B cell (primary cell): ENCODE data around the gene C2CD4C. TPM values are rescaled to one million over a fixed set of nuclear protein-coding genes. Genes with fewer than 3 reads are reported as not detected.

Experiments used
- ATAC-seq: fragments of 200-7000 bp; cut with Tn5 transposase; one replicate; pipeline ENCODE4 v1.10.0; 2021; ENCODE audit warnings: low read depth, mild to moderate bottlenecking, moderate number of reproducible peaks, moderate library complexity
- CTCF ChIA-PET: fragments of 350-600 bp; sonication (Branson Sonifier 250); formaldehyde crosslinking; loops from one replicate; lab custom pipeline; 2021; ENCODE audit warnings: antibody characterized with exemption, inconsistent platforms; lab: Charles Lee
- POLR2A ChIA-PET: fragments of 350-600 bp; sonication (Branson Sonifier 250); formaldehyde crosslinking; loops from one replicate; lab custom pipeline; 2021; ENCODE audit warnings: antibody characterized with exemption; lab: Charles Lee
- DNase-seq: peaks from one replicate; pipeline ENCODE4 v3.0.0; 2013
- H2AFZ ChIP-seq: 2 replicates; pipeline ENCODE4 v1.6.1; 2012; ENCODE audit warnings: mild to moderate bottlenecking, low read depth, low read length; ENCODE audit not compliant: insufficient read depth, poor library complexity, severe bottlenecking
- H3K27ac ChIP-seq, 2 donors: 1 replicate in 1 of 2; 2 replicates in 1 of 2; pipeline ENCODE4 v1.5.1; 2012 to 2013; ENCODE audit warnings: low read length in 2 of 2, mild to moderate bottlenecking in 2 of 2, moderate library complexity in 1 of 2
- H3K27me3 ChIP-seq, 4 experiments: fragments of 200-600 bp in 1 of 4; sonication (generic) in 1 of 4; replicated peaks in 1 of 4; 1 replicate in 2 of 4; 2 replicates in 2 of 4; pipeline versions ENCODE4 v1.6.1 to v1.7.0; 2013 to 2016; ENCODE audit warnings: low read length in 3 of 4, mild to moderate bottlenecking in 2 of 4, mixed read lengths in 1 of 4, moderate library complexity in 1 of 4; ENCODE audit not compliant: insufficient read depth in 4 of 4, control insufficient read depth in 3 of 4; ENCODE audit errors: control extremely low read depth in 1 of 4
- H3K36me3 ChIP-seq, 2 experiments: replicated peaks in 1 of 2; 1 replicate in 1 of 2; 2 replicates in 1 of 2; pipeline versions ENCODE4 v1.6.1 to v1.7.1; 2013; ENCODE audit warnings: low read length in 1 of 2; ENCODE audit not compliant: insufficient read depth in 2 of 2, control insufficient read depth in 1 of 2; ENCODE audit errors: control extremely low read depth in 1 of 2, extremely low read depth in 1 of 2
- H3K4me1 ChIP-seq, 2 donors: fragments of 200-600 bp in 1 of 2; sonication (generic) in 1 of 2; 1 replicate in 1 of 2; 2 replicates in 1 of 2; pipeline versions ENCODE4 v1.5.1 to v1.6.1; 2013 to 2017; ENCODE audit warnings: low read length in 2 of 2; ENCODE audit not compliant: control insufficient read depth in 2 of 2, insufficient read depth in 2 of 2
- H3K4me2 ChIP-seq: replicated peaks from 2 replicates; pipeline ENCODE3; 2012; ENCODE audit warnings: mild to moderate bottlenecking, low read depth, low read length; ENCODE audit not compliant: poor library complexity, severe bottlenecking
- H3K4me3 ChIP-seq, 5 experiments: fragments of 200-600 bp in 1 of 5; sonication (generic) in 1 of 5; 1 replicate in 3 of 5; 2 replicates in 2 of 5; pipeline versions ENCODE4 v1.5.1 to v1.7.0; 2011 to 2016; ENCODE audit warnings: low read length in 4 of 5, mild to moderate bottlenecking in 4 of 5, low read depth in 2 of 5, control low read depth in 1 of 5, moderate library complexity in 1 of 5; ENCODE audit not compliant: insufficient read depth in 1 of 5; ENCODE audit errors: control extremely low read depth in 1 of 5, extremely low read depth in 1 of 5
- H3K79me2 ChIP-seq: fragments of 200-600 bp; sonication (generic); one replicate; pipeline ENCODE4 v1.6.0; 2016; ENCODE audit warnings: low read length; ENCODE audit not compliant: control insufficient read depth, insufficient read depth
- H3K9ac ChIP-seq: fragments of 200-600 bp; sonication (generic); 2 replicates; pipeline ENCODE4 v1.6.1; 2017; ENCODE audit warnings: mild to moderate bottlenecking, low read length, moderate library complexity
- H3K9me3 ChIP-seq, 3 donors: one replicate each; pipeline versions ENCODE4 v1.6.1 to v1.7.1; 2013; ENCODE audit warnings: low read length in 2 of 3; ENCODE audit not compliant: control insufficient read depth in 2 of 3, insufficient read depth in 1 of 3; ENCODE audit errors: control extremely low read depth in 1 of 3
- H4K20me1 ChIP-seq: 2 replicates; pipeline ENCODE4 v1.6.0; 2012; ENCODE audit warnings: mild to moderate bottlenecking, low read length; ENCODE audit not compliant: insufficient read depth, control insufficient read depth, poor library complexity, severe bottlenecking
- H3K27ac Mint-ChIP-seq: one replicate; pipeline ENCODE4 v1.8.0; 2021; ENCODE audit warnings: mixed read lengths
- H3K27me3 Mint-ChIP-seq: one replicate; pipeline ENCODE4 v1.8.0; 2021; ENCODE audit warnings: mixed read lengths
- H3K4me1 Mint-ChIP-seq: one replicate; pipeline ENCODE4 v1.8.0; 2021; ENCODE audit warnings: mixed read lengths
- H3K4me3 Mint-ChIP-seq: one replicate; pipeline ENCODE4 v1.8.0; 2021; ENCODE audit warnings: mixed read lengths
- H3K9me3 Mint-ChIP-seq: one replicate; pipeline ENCODE4 v1.8.0; 2022; ENCODE audit warnings: mixed read lengths; ENCODE audit not compliant: insufficient read depth
- CTCF ChIP-seq: fragments of 200-600 bp; IDR thresholded peaks from one replicate; pipeline ENCODE4 v1.8.0; 2022; ENCODE audit warnings: antibody characterized with exemption, mild to moderate bottlenecking
- EZH2 ChIP-seq: IDR thresholded peaks from 2 replicates; pipeline ENCODE4 v1.6.1; 2012; ENCODE audit warnings: borderline replicate concordance, low read depth, mild to moderate bottlenecking, moderate library complexity, low read length; ENCODE audit not compliant: insufficient read depth, poor library complexity, severe bottlenecking
- WGBS: methylation state at CpG from one replicate; pipeline ENCODE4 v1.1.5; 2013; ENCODE audit warnings: missing lambda C conversion rate; ENCODE audit not compliant: insufficient coverage; 5-methylcytosine and 5-hydroxymethylcytosine counted together
- intact Hi-C: fragments of 100-400 bp; cut with micrococcal nuclease; formaldehyde crosslinking; loops from one replicate; pipeline ENCODE4 v1.10.0; 2022
- polyA plus RNA-seq: library from polyadenylated mRNA; depleted of rRNA; stranded (reverse); fragments of >200 nt; gene quantifications from 2 replicates; pipeline ENCODE4 v1.2.3, GENCODE V29; 2012
- total RNA-seq, 2 donors: library from RNA; stranded (reverse); fragments of 120-200 nt in 1 of 2; gene quantifications; 1 replicate in 1 of 2; 2 replicates in 1 of 2; pipeline versions ENCODE4 v1.2.3 to v1.2.4, GENCODE V29; 2013 to 2022

C2CD4C gene
- total and polyA plus RNA-seq, 2 donors (not counting 1 experiment from before 2014, with no cell fraction given): not detected

DNA sequence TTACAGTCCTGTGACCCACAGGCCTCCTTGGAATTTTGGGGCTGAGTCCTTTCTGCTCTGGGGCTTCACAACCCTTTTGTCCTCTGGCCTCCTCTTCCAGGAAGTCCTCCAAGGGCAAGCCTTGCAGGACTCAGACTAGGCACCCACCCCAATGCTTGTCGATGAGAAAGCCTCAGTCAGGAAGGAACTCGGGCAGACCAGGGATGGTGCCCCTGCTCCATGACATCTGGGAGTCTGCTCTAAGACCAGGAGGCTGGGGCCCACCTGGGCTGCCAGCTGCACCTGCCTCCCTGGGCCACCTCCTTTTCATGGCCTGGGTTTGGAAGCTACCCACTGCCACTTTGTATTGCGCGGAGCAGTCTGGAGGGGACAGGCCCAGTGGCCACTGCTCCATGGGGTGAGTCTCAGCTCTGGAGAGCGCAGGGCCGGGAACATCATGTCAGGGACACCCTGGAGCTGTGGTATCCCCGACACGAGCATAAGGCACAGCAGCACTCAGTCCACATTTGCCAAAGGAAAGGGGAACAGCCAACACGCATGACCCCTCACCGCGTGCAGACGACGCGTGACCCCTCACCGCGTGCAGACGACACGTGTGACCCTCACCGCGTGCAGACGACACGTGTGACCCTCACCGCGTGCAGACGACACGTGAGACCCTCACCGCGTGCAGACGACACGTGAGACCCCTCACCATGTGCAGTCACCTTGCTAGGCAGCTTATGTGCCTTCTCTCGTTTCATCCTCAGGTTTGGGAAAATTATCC lies 10.8 kb downstream of the C2CD4C start:
- TF ChIP-seq EZH2 (no peak), CTCF (no peak)
- Histone ChIP-seq H3K4me1 (no peaks in the 10 kb centered on the region), H3K27me3 (peaks cover 0 to 10% (median 0%) of the 10 kb centered on the region in 4 experiments), H4K20me1 (no peaks in the 10 kb centered on the region), H3K36me3 (no peaks in the 10 kb centered on the region), H3K4me3 (no peak overlapping the region), H3K9me3 (peaks cover 0 to 32% (median 0%) of the 10 kb centered on the region in 3 donors), H3K4me2 (no peak overlapping the region), H2AFZ (no peak overlapping the region), H3K79me2 (no peaks in the 10 kb centered on the region), H3K9ac (no peak overlapping the region), H3K27ac (no peak overlapping the region)
- CTCF ChIA-PET: no interaction called here
- Mint-ChIP-seq H3K9me3 (no peaks in the 10 kb centered on the region), H3K27me3 (peaks cover 7% of the 10 kb centered on the region), H3K4me3 (no peak overlapping the region), H3K4me1 (no peaks in the 10 kb centered on the region), H3K27ac (no peak overlapping the region)
- POLR2A ChIA-PET: no interaction called here
- intact Hi-C loops: no loop called here
- WGBS: 95% methylated on average over 30 of the region's 31 CpGs
- no peak for DNase-seq
- ATAC-seq: no peak

DNA sequence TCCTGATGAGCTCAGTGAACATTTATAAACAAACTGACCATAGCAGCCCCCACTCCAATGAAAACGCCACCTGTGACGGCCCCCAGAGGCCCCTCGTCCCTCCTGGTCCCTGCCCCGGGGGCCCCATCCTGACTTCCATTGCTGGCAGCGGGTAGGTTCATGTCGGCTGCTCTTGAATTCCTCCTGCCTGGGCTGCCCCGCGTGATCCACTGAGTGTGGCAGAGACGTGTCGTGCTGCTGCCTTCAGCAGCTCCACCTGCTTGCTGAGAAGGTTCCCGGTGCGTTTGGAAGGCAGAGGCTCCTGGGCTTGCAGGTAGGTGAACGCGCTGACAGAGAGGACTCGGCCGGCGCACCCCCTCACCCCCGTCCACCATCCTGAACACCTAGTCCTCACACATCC lies 11.6 kb downstream of the C2CD4C start:
- H3K27me3 ChIP-seq: peaks cover 0 to 4% (median 0%) of the 10 kb centered on the region in 4 experiments
- no peaks in the 10 kb centered on the region for H3K4me1 Mint-ChIP-seq
- TF ChIP-seq EZH2: no peak
- no peak for TF ChIP-seq CTCF
- ChIA-PET CTCF (no interaction called here), POLR2A (no interaction called here)
- H3K9ac ChIP-seq: no peak overlapping the region
- ATAC-seq (no peak), DNase-seq (no peak)
- intact Hi-C loops: no loop called here
- no peak overlapping the region for H3K27ac Mint-ChIP-seq
- H2AFZ ChIP-seq: no peak overlapping the region
- no peaks in the 10 kb centered on the region for H3K9me3 Mint-ChIP-seq
- H3K4me3 Mint-ChIP-seq: no peak overlapping the region
- no peak overlapping the region for H3K27ac ChIP-seq
- H3K4me1 ChIP-seq: no peaks in the 10 kb centered on the region
- 80% methylated on average over 18 of the region's 18 CpGs for WGBS
- H3K27me3 Mint-ChIP-seq: peaks cover 3% of the 10 kb centered on the region
- H3K9me3 ChIP-seq: peaks cover 0 to 30% (median 0%) of the 10 kb centered on the region in 3 donors
- no peaks in the 10 kb centered on the region for H3K79me2 ChIP-seq
- H3K4me2 ChIP-seq: no peak overlapping the region
- no peaks in the 10 kb centered on the region for H4K20me1 ChIP-seq
- no peaks in the 10 kb centered on the region for H3K36me3 ChIP-seq
- H3K4me3 ChIP-seq: no peak overlapping the region
